ENCODE results near the gene JUNB.

GRCh38 chr19:12794196-12794941, 3.1 kb downstream of the JUNB start:
- TF ChIP-seq EP300 (IDR thresholded peaks at IDR 0.05; ENCODE audit: borderline replicate concordance in 1 of 2, control insufficient read depth in 1 of 2, low read depth in 2 of 2, low read length in 2 of 2) (no peak), CTCF (IDR thresholded peaks at IDR 0.05 in 2 of 3, conservative IDR thresholded peaks at IDR 0.05 in 1 of 3; ENCODE audit: control insufficient read depth in 2 of 3, extremely low read depth in 1 of 3, insufficient read depth in 1 of 3, low read depth in 3 of 3, low read length in 3 of 3) (no peak), E2F8 (IDR thresholded peaks at IDR 0.05; ENCODE audit: low read depth, partially characterized antibody) (no peak), BCLAF1 (IDR thresholded peaks at IDR 0.05) (no peak), RELA (IDR thresholded peaks at IDR 0.05; ENCODE audit: borderline replicate concordance, partially characterized antibody) (no peak), MYC (IDR thresholded peaks at IDR 0.05; ENCODE audit: insufficient read depth, insufficient read length, insufficient replicate concordance, low read length, severe bottlenecking) (no peak), ZBTB33 (IDR thresholded peaks at IDR 0.05) (no peak), MAX (IDR thresholded peaks at IDR 0.05; ENCODE audit: low read depth, low read length) (no peak), ZBTB4 (CRISPR knock-in tag; IDR thresholded peaks at IDR 0.05) (no peak), YBX1 (IDR thresholded peaks at IDR 0.05) (no peak), JUNB (IDR thresholded peaks at IDR 0.05) (no peak), SMAD1 (IDR thresholded peaks at IDR 0.05; ENCODE audit: low read depth, partially characterized antibody) (no peak)

All from GM12878 (cell line).